Thoracic aorta (tissue), 2 donors: ENCODE measurements around the gene HNMT. TPM values are rescaled to one million over a fixed set of nuclear protein-coding genes. Genes with fewer than 3 reads are reported as not detected.
A peak's percentile ranks its signal among the peaks of the same experiment; 100 is the strongest.

Experiments used
- ATAC-seq: fragments of 150-250 bp; one replicate; pipeline ENCODE4 v1.8.0; 2017; ENCODE audit warnings: low read depth; ENCODE audit not compliant: insufficient number of reproducible peaks, low FRiP score
- DNase-seq: peaks from one replicate; pipeline ENCODE4 v3.0.0-alpha.2; 2020; ENCODE audit warnings: low spot score
- H3K27ac ChIP-seq, 2 donors: fragments of 200-600 bp; sonication (generic); 1 replicate in 1 of 2; 2 replicates in 1 of 2; pipeline ENCODE4 v1.5.1; 2016; ENCODE audit warnings: mild to moderate bottlenecking in 2 of 2, moderate library complexity in 2 of 2
- H3K27me3 ChIP-seq: fragments of 200-600 bp; sonication (generic); replicated peaks from 2 replicates; pipeline ENCODE4 v1.6.0; 2016; ENCODE audit warnings: mild to moderate bottlenecking; ENCODE audit not compliant: insufficient read depth
- H3K36me3 ChIP-seq: fragments of 200-600 bp; sonication (generic); one replicate; pipeline ENCODE4 v1.5.1; 2016
- H3K4me1 ChIP-seq, 2 donors: fragments of 200-600 bp; sonication (generic); 1 replicate in 1 of 2; 2 replicates in 1 of 2; pipeline versions ENCODE4 v1.5.1 to v1.6.0; 2016; ENCODE audit warnings: low read depth in 2 of 2, mild to moderate bottlenecking in 1 of 2; ENCODE audit not compliant: control insufficient read depth in 1 of 2
- H3K4me3 ChIP-seq: fragments of 200-600 bp; sonication (generic); 2 replicates; pipeline ENCODE4 v1.5.1; 2016; ENCODE audit warnings: mild to moderate bottlenecking
- H3K9me3 ChIP-seq: fragments of 200-600 bp; sonication (generic); 2 replicates; pipeline ENCODE4 v1.5.1; 2016
- CTCF ChIP-seq: fragments of 200-600 bp; sonication (generic); IDR thresholded peaks from one replicate; pipeline ENCODE4 v1.5.1; 2019; ENCODE audit warnings: antibody characterized with exemption
- total RNA-seq, 2 donors: library from RNA; depleted of rRNA; stranded (reverse); fragments of >200 nt; gene quantifications; one replicate each; pipeline versions ENCODE4 v1.1.0 to v1.2.3, GENCODE V29; 2016

Gene HNMT
- total RNA-seq, 2 donors from 2014 or later, result 57.0 to 67.2 TPM

DNA sequence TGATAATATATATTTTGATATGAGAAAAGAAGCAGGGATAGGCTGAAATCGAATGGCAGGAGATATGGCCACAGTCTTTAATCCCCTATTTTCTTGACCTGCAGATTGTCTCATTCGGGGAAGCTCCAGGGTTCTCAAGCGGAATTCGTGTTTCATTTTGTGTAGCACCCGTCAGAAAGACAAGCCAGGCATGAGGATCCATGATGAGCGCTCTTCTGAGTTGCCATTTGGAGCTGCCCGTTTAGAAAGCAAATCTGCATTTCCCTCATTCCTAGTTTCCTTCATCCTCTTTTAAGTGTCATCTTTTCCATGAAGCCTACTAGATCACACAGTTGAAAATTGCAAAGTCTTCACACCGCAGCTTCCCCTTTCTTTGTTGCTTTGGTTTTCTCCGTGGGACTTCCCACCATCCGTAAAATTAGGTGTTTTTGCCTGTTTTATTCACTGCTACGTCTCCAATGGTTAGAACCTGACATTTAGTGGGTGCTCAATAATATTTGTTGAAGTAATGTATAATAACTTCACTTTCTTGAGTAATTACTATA is 16.9 kb downstream of the HNMT start:
- Histone ChIP-seq H3K27ac (peak overlapping the region in 1 of 2 donors; percentile 26), H3K27me3 (no peaks in the 10 kb centered on the region), H3K4me1 (peaks cover 10 to 11% of the 10 kb centered on the region in 2 donors), H3K9me3 (no peaks in the 10 kb centered on the region), H3K36me3 (no peaks in the 10 kb centered on the region), H3K4me3 (no peak overlapping the region)
- ATAC-seq (no peak), DNase-seq (no peak)
- no peak for TF ChIP-seq CTCF

GRCh38 chr2:137983581-137983980 is 19.3 kb downstream of the HNMT start:
- H3K4me3 ChIP-seq, result no peak overlapping the region
- H3K4me1 ChIP-seq, result peaks cover 10 to 11% of the 10 kb centered on the region in 2 donors
- H3K36me3 ChIP-seq, result no peaks in the 10 kb centered on the region
- no peak for DNase-seq
- no peak for TF ChIP-seq CTCF
- no peaks in the 10 kb centered on the region for H3K27me3 ChIP-seq
- H3K27ac ChIP-seq, result no peak overlapping the region
- no peaks in the 10 kb centered on the region for H3K9me3 ChIP-seq
- ATAC-seq, result no peak

- no peak for ATAC-seq
- no peak for TF ChIP-seq CTCF
- H3K36me3 ChIP-seq, result peaks cover 9% of the 10 kb centered on the region
Observed at GRCh38 chr2:137986268-137986667, 22.0 kb downstream of the HNMT start.

GRCh38 chr2:137987011-137987410 is 22.7 kb downstream of the HNMT start:
- no peak overlapping the region for H3K27ac ChIP-seq
- no peak for ATAC-seq

More at GRCh38 chr2:137986268-137986667, 22.0 kb downstream of the HNMT start:
- H3K4me1 ChIP-seq, result no peaks in the 10 kb centered on the region
- no peak overlapping the region for H3K27ac ChIP-seq
- H3K9me3 ChIP-seq, result no peaks in the 10 kb centered on the region
- H3K4me3 ChIP-seq, result no peak overlapping the region
- H3K27me3 ChIP-seq, result no peaks in the 10 kb centered on the region
- no peak for DNase-seq

GRCh38 chr2:137991078-137991477 is 26.8 kb downstream of the HNMT start:
- ATAC-seq (no peak), DNase-seq (no peak)
- Histone ChIP-seq H3K9me3 (no peaks in the 10 kb centered on the region), H3K4me3 (no peak overlapping the region), H3K27ac (no peak overlapping the region), H3K4me1 (no peaks in the 10 kb centered on the region), H3K36me3 (peaks cover 18% of the 10 kb centered on the region), H3K27me3 (no peaks in the 10 kb centered on the region)
- no peak for TF ChIP-seq CTCF

More at GRCh38 chr2:137987011-137987410, 22.7 kb downstream of the HNMT start:
- Histone ChIP-seq H3K36me3 (peaks cover 10% of the 10 kb centered on the region), H3K9me3 (no peaks in the 10 kb centered on the region), H3K4me3 (no peak overlapping the region), H3K4me1 (no peaks in the 10 kb centered on the region), H3K27me3 (no peaks in the 10 kb centered on the region)
- no peak for DNase-seq
- no peak for TF ChIP-seq CTCF
